HepG2 (cell line): ENCODE data around the gene NTM. TPM values are rescaled to one million over a fixed set of nuclear protein-coding genes. Genes with fewer than 3 reads are reported as not detected.

Experiments used
- ATAC-seq: fragments of 200-7000 bp; cut with Tn5 transposase; 3 replicates; pipeline ENCODE4 v1.9.1; 2020; ENCODE audit warnings: mild to moderate bottlenecking, moderate library complexity
- BruUV-seq: library from RNA; stranded (reverse); fragments of 400-500 nt; replicated peaks from 2 replicates; lab custom pipeline; 2021; lab: Mats Ljungman, UMichigan
- CTCF ChIA-PET: fragments of 300-600 bp; formaldehyde crosslinking; extraction: SDS; loops from one replicate; lab custom pipeline; 2021; ENCODE audit warnings: low total read pairs, inconsistent platforms, low intra/inter-chr PET ratio; lab: Yijun Ruan, JAX
- POLR2A ChIA-PET: fragments of 350-600 bp; sonication (Branson Sonifier 250); formaldehyde crosslinking; loops from one replicate; lab custom pipeline; 2020; ENCODE audit warnings: antibody characterized with exemption, inconsistent platforms; lab: Yijun Ruan, JAX
- DNase-seq: peaks from one replicate; pipeline ENCODE4 v3.0.0-alpha.2; 2015; ENCODE audit warnings: low spot score
- FAIRE-seq: peaks from 3 replicates; lab custom pipeline; 2011; peaks lifted over from hg19 to GRCh38; lab: Jason Lieb, UNC
- H2AFZ ChIP-seq: one replicate; pipeline ENCODE4 v1.6.1; 2011; ENCODE audit warnings: low read length, inconsistent platforms
- H3K27ac ChIP-seq: fragments of 300-600 bp; 3 replicates; pipeline ENCODE4 v1.8.0; 2011; ENCODE audit warnings: mixed run types, mild to moderate bottlenecking, mixed read lengths, low read length, inconsistent platforms; ENCODE audit not compliant: insufficient read depth; ENCODE audit errors: extremely low read length
- H3K27me3 ChIP-seq, 2 experiments: fragments of 200-600 bp in 1 of 2; 2 replicates in 1 of 2; 3 replicates in 1 of 2; pipeline versions ENCODE4 v1.6.0 to v1.8.0; 2011; ENCODE audit warnings: low read length in 2 of 2, mild to moderate bottlenecking in 2 of 2, moderate library complexity in 2 of 2, inconsistent platforms in 1 of 2; ENCODE audit not compliant: insufficient read depth in 2 of 2, control insufficient read depth in 1 of 2
- H3K36me3 ChIP-seq, 2 experiments: fragments of 200-600 bp in 1 of 2; replicated peaks in 1 of 2; 2 replicates in 1 of 2; 3 replicates in 1 of 2; pipeline versions ENCODE4 v1.5.1 to v1.8.0; 2011; ENCODE audit warnings: low read length in 2 of 2, inconsistent platforms in 1 of 2; ENCODE audit not compliant: insufficient read depth in 2 of 2, control insufficient read depth in 1 of 2
- H3K4me1 ChIP-seq: 2 replicates; pipeline ENCODE4 v1.5.1; 2012; ENCODE audit warnings: low read length, inconsistent platforms; ENCODE audit not compliant: insufficient read depth
- H3K4me2 ChIP-seq: 2 replicates; pipeline ENCODE4 v1.6.0; 2011; ENCODE audit warnings: low read depth, low read length, inconsistent platforms
- H3K4me3 ChIP-seq, 3 experiments: fragments of 200-600 bp in 1 of 3; sonication (generic), shearing (Covaris generic) in 1 of 3; replicated peaks in 1 of 3; 2 replicates each; pipeline ENCODE4 v1.5.1; 2011 to 2016; ENCODE audit warnings: low read length in 3 of 3, inconsistent platforms in 2 of 3, low read depth in 2 of 3, mild to moderate bottlenecking in 2 of 3, control low read depth in 1 of 3, mixed read lengths in 1 of 3; ENCODE audit not compliant: insufficient read depth in 1 of 3
- H3K79me2 ChIP-seq: one replicate; pipeline ENCODE4 v1.6.1; 2011; ENCODE audit warnings: low read length, inconsistent platforms; ENCODE audit not compliant: insufficient read depth
- H3K9ac ChIP-seq: 2 replicates; pipeline ENCODE4 v1.6.0; 2011; ENCODE audit warnings: mild to moderate bottlenecking, low read depth, low read length, inconsistent platforms; ENCODE audit not compliant: insufficient read depth
- H3K9me3 ChIP-seq: 2 replicates; pipeline ENCODE4 v1.5.1; 2012; ENCODE audit warnings: mild to moderate bottlenecking, low read length
- H4K20me1 ChIP-seq: 2 replicates; pipeline ENCODE4 v1.6.0; 2011; ENCODE audit warnings: inconsistent platforms, mild to moderate bottlenecking, low read length, moderate library complexity; ENCODE audit not compliant: insufficient read depth
- ARNT2 ChIP-seq: sonication (generic); formaldehyde crosslinking; IDR thresholded peaks from 2 replicates; pipeline ENCODE4 v1.8.0; 2022; ENCODE audit warnings: mild to moderate bottlenecking, low read depth, missing genetic modification reagents, moderate library complexity
- FIP1L1 ChIP-seq: fragments of 200-400 bp; formaldehyde crosslinking; IDR thresholded peaks from 2 replicates; pipeline ENCODE4 v1.6.1; 2018; ENCODE audit warnings: low read depth, mild to moderate bottlenecking, low read length, moderate library complexity, borderline replicate concordance; ENCODE audit not compliant: insufficient read depth
- FOXA3 ChIP-seq: IDR thresholded peaks from 2 replicates; pipeline ENCODE4 v1.6.1; 2016; ENCODE audit warnings: missing genetic modification reagents, missing compliant biosample characterization
- GATA4 ChIP-seq: sonication (generic); IDR thresholded peaks from 2 replicates; pipeline ENCODE4 v1.6.1; 2016; ENCODE audit warnings: antibody characterized with exemption, low read depth, borderline replicate concordance
- MBD4 ChIP-seq: IDR thresholded peaks from 2 replicates; pipeline ENCODE4 v1.6.1; 2012; ENCODE audit warnings: low read length, inconsistent platforms, borderline replicate concordance
- PITX1 ChIP-seq: sonication (generic); formaldehyde crosslinking; IDR thresholded peaks from 2 replicates; pipeline ENCODE4 v1.5.1; 2020; ENCODE audit warnings: mild to moderate bottlenecking, missing genetic modification reagents
- ZBTB34 ChIP-seq: sonication (generic); formaldehyde crosslinking; IDR thresholded peaks from 2 replicates; pipeline ENCODE4 v1.8.0; 2022; ENCODE audit warnings: mild to moderate bottlenecking, missing genetic modification reagents
- ZFY ChIP-seq: sonication (generic); formaldehyde crosslinking; IDR thresholded peaks from 2 replicates; pipeline ENCODE4 v1.4.0; 2020; ENCODE audit warnings: missing genetic modification reagents
- ZKSCAN1 ChIP-seq: fragments of 150-350 bp; IDR thresholded peaks from 2 replicates; pipeline ENCODE4 v1.6.1; 2014; ENCODE audit warnings: low read length
- WGBS: methylation state at CpG from one replicate; pipeline ENCODE4 v1.1.6; 2017; ENCODE audit warnings: low lambda C conversion rate; 5-methylcytosine and 5-hydroxymethylcytosine counted together
- in situ Hi-C: cut with HindIII; loops from 2 replicates; pipeline ENCODE4 v1.10.0; 2017; ENCODE audit warnings: low pct_unique_long_range_greater_than_20kb; ENCODE audit not compliant: extremely low pct_ligation_motif_present
- intact Hi-C: fragments of 100-400 bp; cut with micrococcal nuclease; formaldehyde crosslinking; loops from one replicate; pipeline ENCODE4 v1.10.0; 2022; ENCODE audit not compliant: unreplicated experiment
- polyA plus RNA-seq, 8 experiments: library from polyadenylated mRNA; depleted of rRNA in 3 of 8; stranded (reverse) in 7 of 8; unstranded in 1 of 8; fragments of >200 nt; fragmentation: Illumina TruSeq in 4 of 8; extraction: Trizol in 4 of 8; gene quantifications; 2 replicates each; pipeline versions ENCODE4 v1.2.1 to v1.2.3, GENCODE V29; 2011 to 2016; ENCODE audit warnings: low read depth in 4 of 8, missing spikeins in 1 of 8, mixed read lengths in 1 of 8; ENCODE audit not compliant: insufficient read depth in 1 of 8
- total RNA-seq, 5 experiments: library from RNA; depleted of rRNA; stranded (reverse); fragments of >200 nt; fragmentation: Illumina TruSeq; extraction: Trizol; gene quantifications; 2 replicates each; pipeline ENCODE4 v1.2.3, GENCODE V29; 2016; ENCODE audit warnings: low read depth in 1 of 5
- TF ChIP-seq, protein P1 (sequence below): sonication (generic); formaldehyde crosslinking; IDR thresholded peaks from 2 replicates; pipeline ENCODE4 v1.5.1; 2020; ENCODE audit warnings: mild to moderate bottlenecking, moderate library complexity, missing genetic modification reagents
- TF ChIP-seq, protein P2 (sequence below): sonication (generic); formaldehyde crosslinking; IDR thresholded peaks from 2 replicates; pipeline ENCODE4 v1.8.0; 2023; ENCODE audit warnings: mild to moderate bottlenecking, missing genetic modification reagents
- TF ChIP-seq, protein P3 (sequence below): sonication (generic); formaldehyde crosslinking; IDR thresholded peaks from 2 replicates; pipeline ENCODE4 v1.5.1; 2020; ENCODE audit warnings: missing genetic modification reagents, mild to moderate bottlenecking, borderline replicate concordance
- TF ChIP-seq, protein P4 (sequence below): sonication (generic); formaldehyde crosslinking; IDR thresholded peaks from 2 replicates; pipeline ENCODE4 v1.4.0; 2020; ENCODE audit warnings: missing genetic modification reagents, borderline replicate concordance

Gene NTM
- total and polyA plus RNA-seq, 2 of the 13 experiments (the other 11 are each of a cell fraction or from before 2014, with no cell fraction given): not detected

DNA sequence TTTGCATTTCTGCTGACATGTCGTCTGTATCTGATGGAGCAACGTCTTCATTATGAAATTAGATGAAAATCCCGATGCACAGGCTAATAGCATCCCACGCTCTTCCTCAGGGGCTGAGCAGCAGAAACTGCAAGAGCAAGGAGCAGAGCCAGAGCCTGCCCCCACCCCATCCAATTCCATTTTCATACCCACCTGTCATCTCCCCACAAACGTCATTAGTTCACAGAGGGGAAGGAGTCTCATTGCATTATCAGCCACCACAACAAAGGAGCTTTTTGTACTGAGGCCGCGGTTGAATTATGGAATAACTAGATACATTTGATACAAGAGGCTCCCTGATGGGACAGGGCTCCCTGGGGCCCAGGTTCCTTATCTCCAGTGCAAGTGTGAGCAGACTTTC lies 515.0 kb downstream of the NTM start:
- no TSS peak for BruUV-seq
- WGBS: 37% methylated on average over 7 of the region's 7 CpGs
- in situ Hi-C loops: no loop called here
- ChIA-PET POLR2A (no interaction called here), CTCF (no interaction called here)
- Histone ChIP-seq H3K9ac (no peak overlapping the region), H3K9me3 (no peaks in the 10 kb centered on the region), H3K27ac (no peak overlapping the region), H2AFZ (no peak overlapping the region), H3K4me3 (no peak overlapping the region), H3K79me2 (no peaks in the 10 kb centered on the region), H3K4me1 (no peaks in the 10 kb centered on the region), H4K20me1 (no peaks in the 10 kb centered on the region), H3K4me2 (no peak overlapping the region), H3K36me3 (no peaks in the 10 kb centered on the region), H3K27me3 (no peaks in the 10 kb centered on the region; a peak in 1 of 5 replicates)
- FAIRE-seq: no peak
- TF ChIP-seq, protein P1, sequence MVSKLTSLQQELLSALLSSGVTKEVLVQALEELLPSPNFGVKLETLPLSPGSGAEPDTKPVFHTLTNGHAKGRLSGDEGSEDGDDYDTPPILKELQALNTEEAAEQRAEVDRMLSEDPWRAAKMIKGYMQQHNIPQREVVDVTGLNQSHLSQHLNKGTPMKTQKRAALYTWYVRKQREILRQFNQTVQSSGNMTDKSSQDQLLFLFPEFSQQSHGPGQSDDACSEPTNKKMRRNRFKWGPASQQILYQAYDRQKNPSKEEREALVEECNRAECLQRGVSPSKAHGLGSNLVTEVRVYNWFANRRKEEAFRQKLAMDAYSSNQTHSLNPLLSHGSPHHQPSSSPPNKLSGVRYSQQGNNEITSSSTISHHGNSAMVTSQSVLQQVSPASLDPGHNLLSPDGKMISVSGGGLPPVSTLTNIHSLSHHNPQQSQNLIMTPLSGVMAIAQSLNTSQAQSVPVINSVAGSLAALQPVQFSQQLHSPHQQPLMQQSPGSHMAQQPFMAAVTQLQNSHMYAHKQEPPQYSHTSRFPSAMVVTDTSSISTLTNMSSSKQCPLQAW: no peak
- TF ChIP-seq ZBTB34 (CRISPR knock-in tag) (no peak), MBD4 (no peak), ARNT2 (CRISPR knock-in tag) (no peak), FOXA3 (CRISPR knock-in tag) (no peak), ZKSCAN1 (no peak), GATA4 (no peak), PITX1 (CRISPR knock-in tag) (no peak), FIP1L1 (no peak), ZFY (CRISPR knock-in tag) (no peak)
- TF ChIP-seq, protein P2, sequence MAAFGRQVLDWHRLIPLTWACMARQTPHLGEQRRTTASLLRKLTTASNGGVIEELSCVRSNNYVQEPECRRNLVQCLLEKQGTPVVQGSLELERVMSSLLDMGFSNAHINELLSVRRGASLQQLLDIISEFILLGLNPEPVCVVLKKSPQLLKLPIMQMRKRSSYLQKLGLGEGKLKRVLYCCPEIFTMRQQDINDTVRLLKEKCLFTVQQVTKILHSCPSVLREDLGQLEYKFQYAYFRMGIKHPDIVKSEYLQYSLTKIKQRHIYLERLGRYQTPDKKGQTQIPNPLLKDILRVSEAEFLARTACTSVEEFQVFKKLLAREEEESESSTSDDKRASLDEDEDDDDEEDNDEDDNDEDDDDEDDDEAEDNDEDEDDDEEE: no peak
- TF ChIP-seq, protein P3, sequence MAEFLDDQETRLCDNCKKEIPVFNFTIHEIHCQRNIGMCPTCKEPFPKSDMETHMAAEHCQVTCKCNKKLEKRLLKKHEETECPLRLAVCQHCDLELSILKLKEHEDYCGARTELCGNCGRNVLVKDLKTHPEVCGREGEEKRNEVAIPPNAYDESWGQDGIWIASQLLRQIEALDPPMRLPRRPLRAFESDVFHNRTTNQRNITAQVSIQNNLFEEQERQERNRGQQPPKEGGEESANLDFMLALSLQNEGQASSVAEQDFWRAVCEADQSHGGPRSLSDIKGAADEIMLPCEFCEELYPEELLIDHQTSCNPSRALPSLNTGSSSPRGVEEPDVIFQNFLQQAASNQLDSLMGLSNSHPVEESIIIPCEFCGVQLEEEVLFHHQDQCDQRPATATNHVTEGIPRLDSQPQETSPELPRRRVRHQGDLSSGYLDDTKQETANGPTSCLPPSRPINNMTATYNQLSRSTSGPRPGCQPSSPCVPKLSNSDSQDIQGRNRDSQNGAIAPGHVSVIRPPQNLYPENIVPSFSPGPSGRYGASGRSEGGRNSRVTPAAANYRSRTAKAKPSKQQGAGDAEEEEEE: no peak
- TF ChIP-seq, protein P4, sequence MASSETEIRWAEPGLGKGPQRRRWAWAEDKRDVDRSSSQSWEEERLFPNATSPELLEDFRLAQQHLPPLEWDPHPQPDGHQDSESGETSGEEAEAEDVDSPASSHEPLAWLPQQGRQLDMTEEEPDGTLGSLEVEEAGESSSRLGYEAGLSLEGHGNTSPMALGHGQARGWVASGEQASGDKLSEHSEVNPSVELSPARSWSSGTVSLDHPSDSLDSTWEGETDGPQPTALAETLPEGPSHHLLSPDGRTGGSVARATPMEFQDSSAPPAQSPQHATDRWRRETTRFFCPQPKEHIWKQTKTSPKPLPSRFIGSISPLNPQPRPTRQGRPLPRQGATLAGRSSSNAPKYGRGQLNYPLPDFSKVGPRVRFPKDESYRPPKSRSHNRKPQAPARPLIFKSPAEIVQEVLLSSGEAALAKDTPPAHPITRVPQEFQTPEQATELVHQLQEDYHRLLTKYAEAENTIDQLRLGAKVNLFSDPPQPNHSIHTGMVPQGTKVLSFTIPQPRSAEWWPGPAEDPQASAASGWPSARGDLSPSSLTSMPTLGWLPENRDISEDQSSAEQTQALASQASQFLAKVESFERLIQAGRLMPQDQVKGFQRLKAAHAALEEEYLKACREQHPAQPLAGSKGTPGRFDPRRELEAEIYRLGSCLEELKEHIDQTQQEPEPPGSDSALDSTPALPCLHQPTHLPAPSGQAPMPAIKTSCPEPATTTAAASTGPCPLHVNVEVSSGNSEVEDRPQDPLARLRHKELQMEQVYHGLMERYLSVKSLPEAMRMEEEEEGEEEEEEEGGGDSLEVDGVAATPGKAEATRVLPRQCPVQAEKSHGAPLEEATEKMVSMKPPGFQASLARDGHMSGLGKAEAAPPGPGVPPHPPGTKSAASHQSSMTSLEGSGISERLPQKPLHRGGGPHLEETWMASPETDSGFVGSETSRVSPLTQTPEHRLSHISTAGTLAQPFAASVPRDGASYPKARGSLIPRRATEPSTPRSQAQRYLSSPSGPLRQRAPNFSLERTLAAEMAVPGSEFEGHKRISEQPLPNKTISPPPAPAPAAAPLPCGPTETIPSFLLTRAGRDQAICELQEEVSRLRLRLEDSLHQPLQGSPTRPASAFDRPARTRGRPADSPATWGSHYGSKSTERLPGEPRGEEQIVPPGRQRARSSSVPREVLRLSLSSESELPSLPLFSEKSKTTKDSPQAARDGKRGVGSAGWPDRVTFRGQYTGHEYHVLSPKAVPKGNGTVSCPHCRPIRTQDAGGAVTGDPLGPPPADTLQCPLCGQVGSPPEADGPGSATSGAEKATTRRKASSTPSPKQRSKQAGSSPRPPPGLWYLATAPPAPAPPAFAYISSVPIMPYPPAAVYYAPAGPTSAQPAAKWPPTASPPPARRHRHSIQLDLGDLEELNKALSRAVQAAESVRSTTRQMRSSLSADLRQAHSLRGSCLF: no peak
- no peak for ATAC-seq
- intact Hi-C loops: no loop called here
- no peak for DNase-seq
